Ovary (tissue), 3 donors: ENCODE data around the gene TNFRSF6B.

Experiments
- EP300 ChIP-seq: sonication (generic); formaldehyde crosslinking; IDR thresholded peaks from one replicate; pipeline ENCODE4 v1.6.1; 2017; ENCODE audit warnings: antibody characterized with exemption
- POLR2A ChIP-seq: fragments of 450-650 bp; IDR thresholded peaks from one replicate; pipeline ENCODE4 v1.6.1; 2017; ENCODE audit warnings: antibody characterized with exemption, mild to moderate bottlenecking, moderate library complexity
- TF ChIP-seq, protein P1 (sequence below), 3 donors: fragments of 450-650 bp in 2 of 3; fragments of 200-600 bp in 1 of 3; IDR thresholded peaks; one replicate each; pipeline versions ENCODE4 v1.5.1 to v1.8.0; 2016 to 2022; ENCODE audit warnings: antibody characterized with exemption in 3 of 3, mild to moderate bottlenecking in 1 of 3
- donor health status: DM: no; HTN: no; CAD: no.

DNA sequence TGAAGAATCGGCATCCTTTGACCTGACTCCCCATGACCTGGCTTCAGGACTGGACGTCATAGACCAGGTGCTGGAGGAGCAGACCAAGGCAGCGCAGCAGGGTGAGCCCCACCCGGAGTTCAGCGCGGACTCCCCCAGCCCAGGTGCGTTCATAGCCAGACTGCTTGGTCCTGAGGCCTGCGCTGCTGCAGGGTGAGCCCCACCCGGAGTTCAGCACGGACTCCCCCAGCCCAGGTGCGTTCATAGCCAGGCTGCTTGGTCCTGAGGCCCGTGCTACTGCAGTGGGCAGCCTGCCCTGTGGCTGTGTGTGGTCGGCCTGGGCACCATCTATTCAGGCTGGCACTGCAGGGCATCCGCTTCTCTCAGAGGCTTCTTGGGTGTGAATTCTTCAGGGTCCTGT, 22.5 kb upstream of the TNFRSF6B start:
- no peak for TF ChIP-seq POLR2A
- no peak for TF ChIP-seq EP300
- TF ChIP-seq, protein P1, sequence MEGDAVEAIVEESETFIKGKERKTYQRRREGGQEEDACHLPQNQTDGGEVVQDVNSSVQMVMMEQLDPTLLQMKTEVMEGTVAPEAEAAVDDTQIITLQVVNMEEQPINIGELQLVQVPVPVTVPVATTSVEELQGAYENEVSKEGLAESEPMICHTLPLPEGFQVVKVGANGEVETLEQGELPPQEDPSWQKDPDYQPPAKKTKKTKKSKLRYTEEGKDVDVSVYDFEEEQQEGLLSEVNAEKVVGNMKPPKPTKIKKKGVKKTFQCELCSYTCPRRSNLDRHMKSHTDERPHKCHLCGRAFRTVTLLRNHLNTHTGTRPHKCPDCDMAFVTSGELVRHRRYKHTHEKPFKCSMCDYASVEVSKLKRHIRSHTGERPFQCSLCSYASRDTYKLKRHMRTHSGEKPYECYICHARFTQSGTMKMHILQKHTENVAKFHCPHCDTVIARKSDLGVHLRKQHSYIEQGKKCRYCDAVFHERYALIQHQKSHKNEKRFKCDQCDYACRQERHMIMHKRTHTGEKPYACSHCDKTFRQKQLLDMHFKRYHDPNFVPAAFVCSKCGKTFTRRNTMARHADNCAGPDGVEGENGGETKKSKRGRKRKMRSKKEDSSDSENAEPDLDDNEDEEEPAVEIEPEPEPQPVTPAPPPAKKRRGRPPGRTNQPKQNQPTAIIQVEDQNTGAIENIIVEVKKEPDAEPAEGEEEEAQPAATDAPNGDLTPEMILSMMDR (IDR thresholded peaks at IDR 0.05), result no peak
